ENCODE results near the gene UBXN11.

UBXN11 gene

GRCh38 chr1:26233903-26234643, 72.4 kb downstream of the UBXN11 start, which contains the start of gene CEP85:
Gene CEP85 (plus strand): TSS chr1:26234200. CDS start chr1:26239784, 5,584 bp downstream.
- no CpG with 5 or more reads among the region's 73 CpGs for WGBS, 2 donors (ENCODE audit: extremely low coverage in 2 of 2, insufficient read length in 2 of 2, insufficient replicate concordance in 1 of 2)
- Histone ChIP-seq H2BK12ac (ENCODE audit: low read length) (no peak within 1 kb of the TSS), H2AFZ (ENCODE audit: low read length) (peak within 1 kb of the TSS; percentile 91), H3K4ac (ENCODE audit: low read length) (no peak within 1 kb of the TSS), H2AK5ac (ENCODE audit: low read depth, low read length) (no peak within 1 kb of the TSS), H3K23ac (ENCODE audit: low read depth, low read length, poor library complexity) (peak within 1 kb of the TSS; percentile 95), H3K9ac (ENCODE audit: low read depth, low read length, poor library complexity) (peak within 1 kb of the TSS; percentile 99), H3K27me3 (ENCODE audit: control insufficient read depth in 3 of 3, insufficient read depth in 3 of 3, low read depth in 1 of 3, low read length in 3 of 3) (no peaks in the 10 kb centered on the region), H3K14ac (ENCODE audit: low read length) (peak within 1 kb of the TSS; percentile 60), H2BK15ac (ENCODE audit: low read length) (peak within 1 kb of the TSS; percentile 11), H4K8ac (ENCODE audit: low read depth, low read length) (no peak within 1 kb of the TSS), H3K79me1 (ENCODE audit: low read depth, low read length) (peaks cover 5% of the 10 kb centered on the region), H3K9me3 (replicated peaks in 1 of 2; ENCODE audit: control insufficient read depth in 2 of 2, insufficient read depth in 1 of 2, low read depth in 1 of 2, low read length in 2 of 2) (peaks cover 0 to 6% of the 10 kb centered on the region in 2 donors), H3K18ac (ENCODE audit: low read length) (peak within 1 kb of the TSS; percentile 96), H4K91ac (ENCODE audit: low read depth, low read length, poor library complexity) (no peak within 1 kb of the TSS), H2BK5ac (ENCODE audit: low read length) (no peak within 1 kb of the TSS), H3K36me3 (replicated peaks in 1 of 2; ENCODE audit: control insufficient read depth in 2 of 2, insufficient read depth in 2 of 2, low read length in 2 of 2) (peaks cover 0 to 25% of the 10 kb centered on the region in 2 donors), H3K27ac (replicated peaks; ENCODE audit: low read length) (peak within 1 kb of the TSS; percentile 75), H3K4me3 (ENCODE audit: low read length in 2 of 2) (peak within 1 kb of the TSS; percentile 76 to 84), H3K4me2 (ENCODE audit: insufficient read depth, low read length, poor library complexity, severe bottlenecking) (peak within 1 kb of the TSS; percentile 78), H2BK120ac (ENCODE audit: low read depth, low read length) (no peak within 1 kb of the TSS), H3K4me1 (ENCODE audit: control insufficient read depth in 2 of 2, insufficient read depth in 1 of 2, low read depth in 1 of 2, low read length in 2 of 2) (peaks cover 3 to 6% of the 10 kb centered on the region in 2 donors)
- peak; percentile 98 for DNase-seq (ENCODE audit: low spot score)
